Jurkat, Clone E6-1 (cell line): ENCODE data around the gene RAB11FIP4.

ENCODE experiments used
- DNase-seq: peaks from one replicate; pipeline ENCODE4 v3.0.0-alpha.2; 2011; ENCODE audit warnings: low read depth, low spot score
- H3K4me3 ChIP-seq: 2 replicates; pipeline ENCODE4 v1.5.1; 2011; ENCODE audit warnings: mild to moderate bottlenecking, low read length, control low read depth, moderate library complexity

RAB11FIP4 gene

DNA sequence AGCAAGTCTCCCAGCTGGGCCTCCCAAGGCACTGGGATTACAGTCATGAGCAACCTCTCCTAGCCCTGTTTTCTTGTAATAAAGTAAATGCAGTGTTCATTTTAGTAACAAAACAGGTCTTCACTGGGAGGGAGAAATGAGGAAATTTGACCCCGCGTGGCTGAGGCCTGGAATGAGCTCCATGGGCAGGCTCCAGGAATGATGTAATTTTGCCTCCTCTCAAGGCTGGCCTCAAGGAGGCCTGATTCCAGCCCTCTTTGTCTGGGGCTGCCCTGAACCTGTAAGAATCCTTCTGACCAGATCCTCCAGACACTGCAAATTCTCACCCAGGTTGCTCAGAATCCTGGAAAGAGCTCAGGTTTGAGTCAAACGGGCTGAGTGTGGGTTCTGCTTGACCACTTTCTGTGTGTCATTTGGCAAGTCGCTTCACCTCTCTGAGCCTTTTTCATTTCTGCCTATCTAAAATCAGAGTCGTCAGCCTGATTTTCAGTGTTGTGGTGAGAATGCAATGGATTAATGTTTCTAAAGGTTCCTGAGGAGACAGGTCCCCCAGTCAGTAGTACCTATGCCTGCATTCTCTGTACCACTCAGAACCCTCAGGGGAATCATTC lies 57.1 kb downstream of the RAB11FIP4 start:
- H3K4me3 ChIP-seq, result no peak overlapping the region
- DNase-seq, result no peak

DNA sequence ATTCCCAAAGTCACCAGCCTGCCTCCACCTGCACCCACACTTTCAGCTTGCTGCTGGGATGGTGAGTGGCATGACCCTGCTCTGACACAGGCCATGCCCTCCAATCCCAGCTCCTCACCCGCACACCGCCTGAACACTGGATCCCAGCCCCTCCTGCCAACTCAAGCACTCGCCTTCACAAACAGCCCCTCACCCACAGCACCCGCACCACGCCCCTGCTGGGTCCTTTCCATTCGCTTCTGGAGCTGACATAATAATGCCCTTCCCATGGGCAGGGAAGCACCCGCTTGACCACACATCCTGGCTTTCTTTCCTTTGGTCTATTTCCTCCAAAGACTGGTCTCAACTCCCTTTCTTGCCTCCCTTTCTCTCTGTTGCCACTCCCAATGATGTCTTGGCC lies 57.6 kb downstream of the RAB11FIP4 start:
- no peak for DNase-seq
- no peak overlapping the region for H3K4me3 ChIP-seq

GRCh38 chr17:31449746-31450145 lies 58.3 kb downstream of the RAB11FIP4 start:
- H3K4me3 ChIP-seq, result no peak overlapping the region
- DNase-seq, result no peak

- DNase-seq, result no peak
- no peak overlapping the region for H3K4me3 ChIP-seq
These were observed 60.6 kb downstream of the RAB11FIP4 start for GRCh38 chr17:31452101-31452500.

DNA sequence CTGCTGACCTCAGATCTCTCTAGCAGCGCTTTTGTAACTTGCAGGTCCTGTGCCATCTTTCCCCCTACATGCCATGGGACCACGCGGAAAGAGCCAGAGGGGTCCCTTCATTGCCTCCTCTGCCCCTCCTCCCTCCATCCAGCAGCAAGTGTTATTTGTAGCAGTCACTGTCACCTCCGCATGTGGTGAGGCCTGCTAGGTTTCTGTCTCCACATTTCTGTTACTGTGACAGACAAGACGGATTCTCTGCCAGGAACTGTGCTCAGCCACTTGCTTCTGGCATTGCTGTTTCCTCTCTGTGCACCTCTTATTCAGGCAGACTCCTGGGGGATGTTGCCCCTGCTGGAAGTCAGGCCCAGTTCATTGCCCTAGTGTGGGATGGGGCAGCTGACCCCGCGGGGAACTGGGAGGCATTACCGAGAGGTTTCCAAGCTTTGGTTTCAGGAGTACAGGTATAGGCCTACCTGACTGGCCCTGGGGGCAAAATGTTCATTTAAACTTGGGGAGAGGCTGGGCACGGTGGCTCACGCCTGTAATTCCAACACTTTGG lies 61.2 kb downstream of the RAB11FIP4 start:
- DNase-seq, result no peak
- no peak overlapping the region for H3K4me3 ChIP-seq

DNA sequence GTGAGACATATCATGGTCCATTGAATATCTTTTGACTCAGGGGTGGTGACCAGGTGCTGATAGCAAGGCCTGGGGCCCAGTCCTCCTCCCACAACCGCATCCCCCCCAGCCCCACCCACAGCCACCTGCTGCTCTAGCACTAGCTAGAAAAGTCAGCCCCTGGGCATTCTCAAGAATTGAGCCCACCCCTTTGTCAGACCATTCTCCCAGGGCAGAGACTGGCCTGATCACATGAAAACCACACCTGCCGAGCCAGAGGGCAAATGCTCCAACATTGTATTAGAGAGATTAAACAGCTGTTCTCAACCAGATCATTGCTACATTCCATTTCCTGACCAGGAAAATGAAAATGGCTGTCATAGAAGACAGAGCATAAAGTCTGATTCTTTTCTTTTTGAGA lies 62.4 kb downstream of the RAB11FIP4 start:
- no peak for DNase-seq
- no peak overlapping the region for H3K4me3 ChIP-seq

DNA sequence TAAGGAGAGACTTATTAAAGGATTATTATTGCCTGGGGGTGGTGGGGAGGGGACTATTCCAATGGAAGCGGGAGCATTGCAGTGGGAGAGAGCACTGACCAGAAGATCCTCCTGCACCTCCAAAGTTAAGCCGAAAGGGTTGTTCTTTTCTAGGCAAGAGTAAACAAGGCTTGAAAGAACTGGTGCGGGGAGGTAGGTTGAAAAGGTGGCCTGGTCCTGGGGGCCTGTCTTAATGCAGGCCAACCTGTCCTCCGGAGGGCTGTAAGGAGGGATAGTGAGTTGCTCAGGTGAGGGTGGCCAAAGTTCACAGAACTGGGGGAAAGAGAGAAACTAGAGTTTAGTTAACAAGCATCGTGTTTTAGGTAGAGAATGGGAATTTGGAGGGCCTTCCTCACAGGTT lies 65.3 kb downstream of the RAB11FIP4 start:
- DNase-seq, result no peak
- H3K4me3 ChIP-seq, result no peak overlapping the region

- no peak for DNase-seq
- H3K4me3 ChIP-seq, result no peak overlapping the region
These were observed 66.1 kb downstream of the RAB11FIP4 start for GRCh38 chr17:31457391-31458234.

GRCh38 chr17:31458829-31459228 lies 67.4 kb downstream of the RAB11FIP4 start:
- no peak overlapping the region for H3K4me3 ChIP-seq

DNA sequence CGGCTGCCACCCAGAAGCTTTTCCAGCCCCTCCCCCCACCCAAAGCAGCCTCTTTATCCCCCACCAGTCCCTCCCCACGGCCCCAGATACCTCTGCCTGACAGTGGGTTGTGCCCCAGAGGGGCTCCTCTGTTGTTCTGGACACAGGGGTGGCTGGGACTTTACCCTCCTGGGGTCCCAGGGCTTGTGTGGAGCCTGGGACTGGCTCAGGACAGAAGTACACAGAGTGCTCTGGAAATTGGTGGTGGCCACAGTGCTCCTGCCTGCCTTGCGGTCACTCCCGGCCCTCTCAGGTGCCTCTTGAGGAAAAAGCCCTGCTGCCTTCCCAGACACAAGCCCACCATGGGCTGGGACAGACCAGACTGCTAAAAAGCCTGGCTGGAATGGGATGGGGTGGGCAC lies 68.2 kb downstream of the RAB11FIP4 start:
- DNase-seq, result no peak
- H3K4me3 ChIP-seq, result no peak overlapping the region

More at GRCh38 chr17:31458829-31459228, 67.4 kb downstream of the RAB11FIP4 start:
- no peak for DNase-seq

DNA sequence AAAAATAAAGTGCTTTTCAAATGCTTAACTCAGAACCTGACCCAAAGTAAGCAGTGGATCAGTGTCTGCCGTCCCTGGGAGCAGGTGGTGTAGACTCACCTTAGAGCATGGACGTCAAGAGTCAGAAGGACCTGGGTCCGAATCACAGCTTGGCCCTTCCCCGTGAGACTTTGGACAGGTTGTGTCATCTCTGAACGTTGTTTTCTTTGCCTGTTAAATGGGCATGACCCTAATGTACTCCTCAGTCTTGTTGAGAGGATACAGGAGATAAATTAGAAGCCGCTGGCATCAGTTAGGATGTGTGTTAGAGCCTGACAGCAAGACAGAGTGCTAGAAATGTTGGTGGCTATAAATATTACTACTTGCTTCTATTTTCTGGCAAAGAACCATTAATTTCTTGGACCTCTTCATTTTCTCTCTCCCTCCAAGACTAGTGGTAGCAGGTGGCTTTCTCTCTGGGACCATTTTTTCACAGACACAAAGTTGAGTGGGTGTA lies 68.8 kb downstream of the RAB11FIP4 start:
- DNase-seq, result no peak
- H3K4me3 ChIP-seq, result no peak overlapping the region

DNA sequence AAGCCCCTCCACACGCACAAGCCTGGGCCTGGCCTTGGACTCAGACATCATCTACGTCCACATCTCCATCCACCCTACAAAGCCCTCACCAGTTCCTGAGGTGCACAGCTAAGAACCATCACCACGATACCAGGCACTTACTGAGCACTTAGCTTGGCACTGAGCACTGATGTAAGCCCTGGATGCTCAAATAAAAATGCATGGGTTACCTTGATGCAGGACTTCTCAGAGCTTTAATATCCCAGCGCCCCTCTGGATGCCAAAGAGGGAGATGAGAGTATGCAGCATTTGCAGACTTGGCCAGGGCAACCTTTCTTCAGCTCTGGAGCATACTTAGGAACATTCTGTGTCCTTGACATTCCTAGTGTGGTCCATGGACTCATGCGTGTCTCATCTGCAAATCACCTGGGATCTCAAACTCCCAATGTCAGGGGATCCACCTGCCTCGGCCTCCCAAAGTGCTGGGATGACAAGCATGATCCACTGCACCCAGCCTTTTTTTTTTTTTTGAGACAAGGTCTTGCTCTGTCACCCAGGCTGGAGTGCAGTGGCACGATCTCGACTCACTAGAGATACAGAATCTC lies 69.8 kb downstream of the RAB11FIP4 start:
- no peak for DNase-seq
- no peak overlapping the region for H3K4me3 ChIP-seq

DNA sequence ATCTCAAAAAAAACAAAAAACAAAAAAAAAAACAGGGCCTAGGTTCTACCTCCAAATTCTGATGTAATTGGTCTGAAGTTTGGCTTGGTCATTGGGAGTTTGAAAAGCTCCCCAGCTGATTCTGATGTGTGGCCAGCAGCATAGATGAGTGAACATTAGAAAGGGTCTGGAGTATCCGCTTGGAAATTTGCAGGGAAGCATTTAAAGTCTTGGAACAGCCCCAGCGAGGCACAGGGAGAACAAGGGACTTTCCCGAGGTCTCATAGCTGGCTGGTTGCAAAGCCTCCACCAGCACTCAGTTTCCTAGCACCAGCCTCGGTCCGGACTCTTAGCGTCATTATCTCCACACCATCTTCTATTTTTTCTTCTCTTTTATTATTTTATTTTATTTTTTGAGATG lies 70.8 kb downstream of the RAB11FIP4 start:
- no peak for DNase-seq
- H3K4me3 ChIP-seq, result no peak overlapping the region

- DNase-seq, result no peak
- H3K4me3 ChIP-seq, result no peak overlapping the region
These were observed 74.8 kb downstream of the RAB11FIP4 start for GRCh38 chr17:31466096-31466760.

DNA sequence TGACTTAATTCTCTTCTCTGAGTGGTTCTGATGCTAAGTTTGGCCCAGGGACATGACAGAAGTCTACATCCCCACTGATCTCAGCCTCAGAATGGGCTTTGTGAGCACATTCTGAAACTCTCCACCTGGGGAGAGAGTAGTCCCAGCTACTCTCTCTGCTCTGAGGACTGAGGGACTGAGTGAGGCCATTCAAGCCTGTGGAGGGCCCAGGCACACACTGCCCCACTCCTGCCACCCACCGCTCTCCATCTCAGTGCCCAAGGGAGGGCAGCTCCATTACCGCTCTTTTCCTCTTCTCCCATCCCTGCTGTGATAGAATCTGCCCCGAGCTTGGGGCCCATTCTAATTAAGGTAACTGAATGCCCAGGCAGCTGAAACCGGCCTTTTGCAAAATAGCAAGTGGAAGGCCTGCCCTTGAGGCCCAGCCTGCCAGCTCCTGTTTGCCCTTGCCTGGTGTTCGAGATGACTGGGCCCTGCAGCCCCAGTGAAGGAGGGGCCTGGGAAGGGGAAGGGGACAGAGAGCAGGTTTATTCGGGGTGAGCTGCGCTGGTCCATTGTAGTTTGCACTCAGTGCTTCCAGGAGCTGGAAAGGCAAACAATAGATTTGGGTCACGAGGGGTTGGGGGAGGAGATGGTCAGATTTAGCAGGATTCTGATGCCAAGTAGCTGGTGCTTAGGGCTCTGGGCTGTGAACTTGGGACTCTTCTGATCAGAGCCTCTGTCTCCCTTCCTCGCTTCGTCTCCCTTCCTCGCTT lies 76.2 kb downstream of the RAB11FIP4 start:
- no peak overlapping the region for H3K4me3 ChIP-seq
- DNase-seq, result no peak

- DNase-seq, result peak; percentile 65
- no peak overlapping the region for H3K4me3 ChIP-seq
These were observed 78.5 kb downstream of the RAB11FIP4 start for GRCh38 chr17:31469959-31470358.

DNA sequence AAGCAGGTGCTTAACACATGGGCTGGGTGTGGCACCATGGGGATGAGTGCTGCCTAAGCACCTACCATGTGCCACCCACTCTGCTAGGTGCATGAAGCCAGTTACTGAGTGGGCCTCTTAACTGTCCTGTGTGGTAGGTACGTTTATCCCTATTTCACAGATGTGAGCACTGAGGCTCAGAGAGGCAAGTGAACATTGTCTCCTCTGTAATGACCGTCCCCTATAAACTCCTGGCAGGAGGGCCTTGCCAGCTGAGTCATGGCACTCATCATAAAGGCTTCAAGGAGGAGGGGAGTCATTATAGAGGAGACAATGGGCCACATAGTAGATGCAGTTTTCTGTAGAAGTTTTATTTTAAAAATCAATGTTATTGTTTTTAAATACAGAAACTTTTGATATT lies 79.1 kb downstream of the RAB11FIP4 start:
- H3K4me3 ChIP-seq, result no peak overlapping the region
- DNase-seq, result no peak

GRCh38 chr17:31472137-31472536 lies 80.7 kb downstream of the RAB11FIP4 start:
- no peak overlapping the region for H3K4me3 ChIP-seq
- no peak for DNase-seq
